HEK293T (cell line): ENCODE data around the gene LRRC45.

ENCODE experiments used
- FOXM1 ChIP-seq: fragments of 450-650 bp; IDR thresholded peaks from 2 replicates; pipeline ENCODE4 v1.6.1; 2017; ENCODE audit warnings: mild to moderate bottlenecking, borderline replicate concordance
- HDGF ChIP-seq: fragments of 450-650 bp; IDR thresholded peaks from 2 replicates; pipeline ENCODE4 v1.6.1; 2017; ENCODE audit warnings: antibody characterized with exemption, borderline replicate concordance
- L3MBTL2 ChIP-seq: fragments of 450-650 bp; conservative IDR thresholded peaks from 2 replicates; pipeline ENCODE4 v1.6.1; 2016; ENCODE audit warnings: mild to moderate bottlenecking
- NFRKB ChIP-seq: fragments of 450-650 bp; IDR thresholded peaks from 2 replicates; pipeline ENCODE4 v1.6.1; 2016; ENCODE audit warnings: mild to moderate bottlenecking, moderate library complexity
- PKNOX1 ChIP-seq: fragments of 450-650 bp; IDR thresholded peaks from 2 replicates; pipeline ENCODE4 v1.6.1; 2016
- SP1 ChIP-seq: fragments of 450-650 bp; IDR thresholded peaks from 2 replicates; pipeline ENCODE4 v1.6.1; 2017
- SUZ12 ChIP-seq: fragments of 450-650 bp; IDR thresholded peaks from 2 replicates; pipeline ENCODE4 v1.6.1; 2016; ENCODE audit warnings: mild to moderate bottlenecking
- TARDBP ChIP-seq: fragments of 450-650 bp; IDR thresholded peaks from 2 replicates; pipeline ENCODE4 v1.6.1; 2016

- TF ChIP-seq NFRKB = no peak
- no peak for TF ChIP-seq TARDBP
- TF ChIP-seq SUZ12 = no peak
- no peak for TF ChIP-seq SP1
- TF ChIP-seq L3MBTL2 = no peak
- TF ChIP-seq HDGF = no peak
- no peak for TF ChIP-seq FOXM1
- no peak for TF ChIP-seq PKNOX1
These were observed 6.3 kb downstream of the LRRC45 start for GRCh38 chr17:82029391-82029790.
